GM19351 (cell line): ENCODE data around the gene OR10G8.
A peak's percentile ranks its signal among the peaks of the same experiment; 100 is the strongest.

Experiments used
- ATAC-seq: cut with Tn5 transposase; IDR thresholded peaks from one replicate; pipeline ENCODE4 v1.9.1; 2021; ENCODE audit warnings: mild to moderate bottlenecking, moderate library complexity; ENCODE audit not compliant: unreplicated experiment

The OR10G8 gene

DNA sequence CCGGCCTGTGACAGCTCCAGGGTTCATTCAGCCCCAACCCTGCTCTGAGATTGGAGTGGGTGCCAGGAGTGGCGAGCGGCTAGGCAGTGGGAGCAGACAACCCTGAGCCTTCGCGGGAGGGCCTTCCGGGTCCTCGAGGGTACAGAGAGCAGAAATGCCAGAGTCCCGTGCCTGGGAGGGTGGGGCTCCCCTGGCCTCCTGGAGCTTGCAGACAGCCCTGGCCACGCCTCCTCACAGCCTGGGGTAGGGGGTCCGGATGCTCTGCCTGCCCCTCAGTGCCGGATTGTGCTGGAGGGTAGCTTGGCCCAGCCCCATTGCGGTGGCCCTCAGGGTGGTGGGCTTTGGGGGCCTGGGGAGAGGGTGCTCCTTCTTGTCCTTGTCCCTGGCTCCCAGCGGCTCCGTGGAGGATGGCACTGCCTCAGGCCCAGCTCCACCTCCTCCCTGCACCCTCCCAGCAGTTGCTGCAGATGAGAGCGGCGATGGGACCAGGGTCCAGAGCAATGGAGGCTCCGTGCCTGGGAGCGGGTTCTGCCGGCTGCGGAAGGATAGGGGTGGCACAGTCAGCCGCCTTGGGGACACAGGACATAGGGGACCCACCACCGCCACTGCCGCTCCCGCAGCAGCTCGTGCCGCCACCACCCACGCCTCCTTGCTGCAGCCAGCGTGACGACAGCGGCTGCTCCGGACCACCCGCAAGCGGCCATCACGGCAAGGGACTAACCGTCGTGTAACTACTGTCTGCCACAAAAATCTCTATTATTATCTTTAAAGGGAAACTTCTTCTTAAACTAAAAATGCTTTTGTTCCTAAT is 49.4 kb downstream of the OR10G8 start:
- ATAC-seq = peak; percentile 71

DNA sequence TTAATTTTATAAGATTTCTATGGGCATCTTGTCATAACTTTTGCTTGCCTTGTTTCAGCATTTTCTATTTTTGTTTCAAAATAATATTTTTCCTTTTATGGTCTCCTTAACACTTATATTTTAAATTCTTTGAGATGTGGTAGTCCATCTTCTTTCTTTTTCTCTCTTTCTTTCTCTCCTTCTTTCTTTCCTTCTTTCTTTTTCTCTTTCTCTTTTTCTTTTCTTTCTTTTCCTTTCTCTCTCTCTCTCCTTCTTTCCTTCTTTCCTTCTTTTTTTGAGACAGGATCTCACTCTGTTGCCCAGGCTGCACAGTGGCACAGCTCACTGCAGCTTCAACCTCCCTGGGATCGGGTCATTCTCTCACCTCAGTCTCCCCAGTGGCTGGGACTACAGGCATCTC is 50.7 kb downstream of the OR10G8 start:
- no peak for ATAC-seq

DNA sequence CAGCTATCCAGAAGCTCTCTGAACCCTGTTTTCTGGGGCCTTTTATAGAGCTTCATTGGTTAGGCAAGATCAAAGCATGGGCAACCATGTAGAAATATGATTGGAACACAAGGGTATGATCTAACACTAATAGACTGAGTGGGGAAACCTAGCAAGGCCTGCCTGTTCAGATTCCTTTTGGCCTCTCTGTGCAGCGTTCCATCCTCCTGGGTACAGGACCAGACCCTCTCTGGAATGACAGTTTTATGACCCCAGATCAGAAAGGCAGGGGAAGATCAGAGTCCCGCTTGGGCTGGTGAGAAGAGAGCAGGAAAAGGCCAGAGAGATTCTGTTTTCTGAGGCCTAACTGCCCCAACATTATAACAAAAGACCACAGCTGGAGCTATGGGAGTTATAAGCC is 52.0 kb downstream of the OR10G8 start:
- ATAC-seq = no peak

DNA sequence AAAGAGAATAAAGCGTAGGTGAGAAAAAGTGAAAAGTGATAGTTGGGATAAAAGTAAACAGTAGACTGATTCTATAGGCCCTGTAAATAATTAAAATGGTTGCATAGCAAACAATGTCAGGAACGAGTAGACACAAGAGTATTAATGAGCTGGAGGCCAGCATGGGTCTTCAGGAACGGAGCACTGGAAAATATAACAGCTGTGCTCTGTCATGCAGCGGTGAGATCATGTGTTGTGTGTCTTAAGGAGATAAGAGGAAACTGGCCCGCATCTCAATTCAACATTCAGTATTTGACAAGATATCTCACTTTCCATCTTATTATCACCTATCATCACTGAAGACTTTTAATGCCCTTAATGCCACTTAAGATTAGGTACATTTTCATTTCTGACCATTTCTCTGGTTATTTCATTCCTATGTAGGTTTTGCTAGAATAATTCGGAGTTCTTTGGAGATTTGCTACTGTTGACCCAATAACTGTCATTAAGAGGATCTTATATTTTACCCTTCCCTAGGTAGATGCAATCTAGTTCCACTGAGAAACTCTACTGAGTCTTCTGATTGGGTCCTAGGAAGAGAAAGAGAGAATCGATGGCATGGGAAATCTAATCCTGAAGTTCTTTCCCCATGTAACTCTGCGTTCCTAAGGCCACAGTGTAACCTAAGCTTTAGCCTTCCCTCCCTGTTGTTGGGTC is 53.2 kb downstream of the OR10G8 start:
- ATAC-seq = no peak
